GM10847 (cell line): ENCODE data around the gene DPP4.

ENCODE experiments used
- POLR2A ChIP-seq: IDR thresholded peaks from 2 replicates; pipeline ENCODE4 v1.6.1; 2011; ENCODE audit not compliant: insufficient read length; ENCODE audit errors: extremely low read depth

Gene DPP4

DNA sequence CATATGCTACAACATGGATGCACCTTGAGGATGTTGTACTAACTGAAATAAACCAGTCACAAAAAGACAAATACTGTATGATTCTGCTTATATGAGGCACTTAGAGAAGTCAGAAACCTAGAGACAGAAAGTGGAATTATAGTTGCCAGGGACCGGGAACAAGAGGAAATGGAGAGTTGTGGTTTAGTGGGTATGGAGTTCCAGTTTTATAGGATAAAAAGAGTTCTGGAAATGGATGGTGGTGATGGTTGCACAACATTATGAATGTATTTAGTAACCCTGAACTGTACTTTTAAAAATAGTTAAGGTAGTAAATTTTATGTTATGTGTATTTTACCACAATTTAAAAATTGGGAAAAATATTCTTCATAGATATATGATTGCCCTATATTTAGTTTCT lies 97.7 kb downstream of the DPP4 start:
- no peak for TF ChIP-seq POLR2A

DNA sequence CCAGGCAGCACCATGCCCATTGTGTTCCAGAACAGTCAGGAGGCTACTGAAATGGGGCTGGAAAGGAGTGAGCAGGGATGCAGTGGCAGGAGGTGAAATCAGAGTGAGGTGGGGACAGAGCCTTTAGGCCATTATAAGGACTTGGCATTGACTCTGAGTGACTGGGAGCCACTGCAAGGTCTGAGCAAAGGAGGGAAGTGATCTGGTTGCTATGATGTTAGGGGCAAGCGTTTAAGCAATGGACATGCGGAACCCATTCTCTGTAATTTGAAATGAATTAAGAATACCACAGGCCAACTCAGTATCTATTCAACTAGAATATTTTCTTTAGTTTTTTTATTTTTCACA lies 98.2 kb downstream of the DPP4 start:
- no peak for TF ChIP-seq POLR2A

DNA sequence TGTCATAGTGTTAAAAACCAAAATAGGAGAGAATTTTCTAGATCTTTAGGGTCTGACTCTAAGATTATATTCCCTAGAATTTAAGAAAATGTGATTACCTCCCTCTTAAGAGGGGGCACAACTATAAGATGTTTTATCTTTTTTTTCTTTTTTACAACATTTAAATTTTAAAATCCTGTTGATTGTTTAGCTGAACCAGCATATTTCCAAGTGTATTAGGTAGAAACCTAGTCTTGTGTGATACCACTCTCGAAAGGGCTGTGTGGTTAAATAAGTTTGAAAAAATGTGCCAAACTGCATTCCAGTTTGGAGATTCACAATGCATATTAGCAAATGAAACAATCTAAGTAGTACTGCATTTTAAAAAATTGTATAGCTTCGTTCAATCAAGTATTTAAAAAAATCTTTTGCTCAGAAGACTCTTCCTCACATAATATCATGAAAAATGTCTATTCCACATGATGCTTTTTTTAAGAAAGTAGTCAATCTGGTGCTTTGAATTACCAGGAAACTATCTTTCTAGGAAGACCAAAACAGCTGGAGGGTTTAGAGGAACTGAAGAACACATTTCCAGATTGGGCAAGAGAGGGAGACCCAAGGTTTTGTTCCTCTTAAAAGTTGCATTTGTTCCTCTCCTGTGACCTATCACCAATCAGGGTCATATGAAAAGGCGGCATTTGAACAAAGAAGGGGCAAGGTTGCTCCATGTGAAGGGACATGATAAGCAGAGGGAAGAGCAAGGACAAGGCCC lies 98.8 kb downstream of the DPP4 start:
- no peak for TF ChIP-seq POLR2A

DNA sequence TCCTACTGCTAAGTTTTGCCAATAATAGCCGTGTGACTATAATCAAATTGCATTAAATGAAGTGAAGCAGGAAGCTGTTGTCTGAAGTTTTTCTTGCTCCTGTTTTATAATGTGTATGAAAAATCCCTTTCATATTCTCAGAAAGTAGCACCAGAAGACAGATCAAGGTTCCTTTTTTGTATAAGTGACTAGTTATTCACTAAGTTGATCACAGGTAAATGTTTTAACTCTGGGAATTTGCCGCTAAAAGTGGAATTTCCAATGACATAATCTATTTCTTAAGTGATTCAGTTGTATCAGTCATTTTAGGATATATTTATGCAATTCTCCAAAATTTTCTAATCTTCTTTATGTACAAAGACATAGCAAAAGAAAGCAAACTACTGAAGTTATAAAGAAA lies 99.6 kb downstream of the DPP4 start:
- no peak for TF ChIP-seq POLR2A

DNA sequence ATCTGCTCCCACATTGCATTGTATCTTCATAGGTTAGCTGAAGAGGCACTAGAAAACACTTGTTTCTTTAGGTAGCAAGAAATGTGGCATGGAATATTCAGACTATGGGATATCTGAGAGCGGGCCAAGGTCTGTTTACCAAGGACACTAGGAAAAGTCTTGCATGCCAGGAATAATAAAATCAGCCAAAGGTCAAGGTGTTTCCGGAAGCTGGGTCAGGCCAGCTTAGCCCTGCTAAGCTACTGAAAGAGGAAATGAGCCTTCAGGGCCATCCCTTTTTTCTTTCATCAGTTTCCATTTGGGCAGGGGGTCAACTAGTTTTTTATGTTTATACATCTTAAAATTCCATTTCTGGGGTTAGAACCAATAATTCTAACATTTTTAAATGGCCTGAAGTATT lies 101.1 kb downstream of the DPP4 start:
- no peak for TF ChIP-seq POLR2A

DNA sequence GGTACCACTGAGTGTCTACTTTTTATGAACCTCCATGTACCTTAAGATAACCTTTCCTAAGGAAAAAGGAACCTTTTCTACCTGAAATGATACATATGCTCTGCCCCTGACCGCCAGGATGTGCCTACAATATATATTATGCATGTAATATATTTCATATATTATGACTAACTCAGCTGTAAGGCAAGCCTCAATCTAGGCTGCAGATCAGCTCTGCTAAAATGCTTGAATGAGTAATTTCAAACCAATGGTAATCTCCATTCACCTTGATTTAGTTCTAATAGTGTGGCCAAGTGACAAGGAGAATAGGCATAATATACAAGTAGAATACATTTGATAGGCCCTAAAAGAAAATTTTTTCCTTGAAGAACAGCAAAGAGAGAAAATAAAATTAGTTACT lies 101.8 kb downstream of the DPP4 start:
- TF ChIP-seq POLR2A, result no peak

DNA sequence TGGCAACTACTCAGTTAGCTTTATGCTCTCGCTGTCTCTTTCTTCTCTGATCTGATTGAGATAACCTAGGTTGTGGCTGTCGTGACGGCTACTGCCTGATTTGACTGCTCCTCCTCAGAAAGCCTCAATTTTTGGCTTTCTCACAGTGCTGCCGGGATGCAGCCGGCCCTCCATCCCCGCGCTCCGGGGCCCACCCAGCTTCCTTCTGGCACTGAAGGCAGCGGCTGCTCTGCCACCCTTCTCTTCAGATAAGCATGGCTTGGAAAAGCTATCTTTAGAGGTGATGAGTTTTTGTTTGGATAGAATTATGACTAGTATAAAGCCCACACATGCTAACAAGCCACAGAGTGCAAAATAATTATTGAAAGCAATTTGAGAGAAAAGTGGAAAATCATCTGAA lies 102.5 kb downstream of the DPP4 start:
- no peak for TF ChIP-seq POLR2A

DNA sequence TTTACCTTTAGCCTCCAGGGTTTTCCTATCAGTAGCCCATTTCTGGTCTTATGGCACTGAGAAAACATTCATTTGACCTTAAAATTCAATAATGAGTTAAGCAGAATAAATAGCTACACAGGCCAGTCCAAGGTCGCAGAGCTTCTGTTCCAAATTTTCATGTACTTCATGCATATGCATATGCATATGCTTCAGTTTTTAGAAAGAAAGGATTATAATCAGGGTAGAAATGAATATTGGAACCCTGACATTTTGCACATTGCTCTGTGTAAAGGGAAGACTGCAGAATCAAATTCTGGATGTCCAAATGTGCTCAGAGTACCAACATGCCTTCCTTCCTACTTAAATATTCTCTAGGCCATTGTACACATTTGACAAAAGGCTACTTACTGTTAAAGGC lies 104.9 kb downstream of the DPP4 start:
- TF ChIP-seq POLR2A, result no peak

DNA sequence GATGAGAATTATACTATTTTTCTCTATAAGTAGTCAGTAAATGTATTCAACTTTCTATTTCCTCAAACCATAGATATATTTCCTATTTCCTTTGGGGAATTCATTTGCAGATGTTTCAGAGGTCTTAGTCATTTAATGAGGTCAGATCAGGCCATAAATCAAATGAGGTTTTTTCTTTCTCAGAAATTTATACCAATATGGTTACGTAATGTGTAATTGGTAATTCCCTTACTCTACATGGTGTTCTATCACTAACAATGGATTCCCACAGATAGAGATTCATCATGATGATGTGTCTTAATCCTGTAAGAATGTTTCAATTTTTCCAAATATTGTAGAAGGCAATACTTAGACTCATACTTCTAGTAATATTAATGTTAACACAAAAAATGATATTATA lies 108.0 kb downstream of the DPP4 start:
- no peak for TF ChIP-seq POLR2A

DNA sequence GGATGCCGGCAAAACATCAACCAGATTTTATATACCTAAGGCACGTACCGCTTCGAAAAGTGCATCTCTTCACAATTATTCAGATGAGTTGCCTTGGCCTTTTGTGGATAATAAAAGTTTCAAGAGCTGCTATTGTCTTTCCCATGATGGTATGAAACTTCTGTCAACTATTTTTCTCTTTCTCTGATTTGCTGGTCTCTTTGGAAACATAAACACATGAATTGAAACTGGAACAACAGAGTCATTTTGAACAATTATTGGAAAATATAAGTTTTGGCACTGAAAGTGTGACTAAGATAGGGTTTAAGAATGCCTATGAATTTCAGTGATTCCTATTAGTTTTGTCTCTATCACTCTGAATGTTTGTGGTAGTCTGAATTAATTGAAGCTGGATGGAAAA lies 109.9 kb downstream of the DPP4 start:
- TF ChIP-seq POLR2A, result no peak

DNA sequence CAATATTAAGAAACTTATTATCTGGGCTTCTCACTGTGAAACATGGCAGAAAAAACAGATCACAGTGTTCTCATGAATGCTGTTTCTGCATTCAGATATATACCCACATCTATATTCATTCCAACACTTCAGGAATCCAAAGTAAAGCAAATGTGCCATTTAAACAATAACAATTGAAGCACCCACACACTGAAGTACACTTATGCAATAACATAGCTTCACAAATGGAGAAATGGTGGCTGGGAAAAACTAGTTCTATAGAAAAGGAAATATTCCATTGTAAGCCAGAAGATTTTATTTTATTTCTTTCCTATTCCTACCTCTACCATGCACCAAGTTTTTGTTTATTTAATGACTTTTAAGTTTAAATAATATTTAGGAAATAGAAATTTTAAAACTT lies 111.9 kb downstream of the DPP4 start:
- no peak for TF ChIP-seq POLR2A

DNA sequence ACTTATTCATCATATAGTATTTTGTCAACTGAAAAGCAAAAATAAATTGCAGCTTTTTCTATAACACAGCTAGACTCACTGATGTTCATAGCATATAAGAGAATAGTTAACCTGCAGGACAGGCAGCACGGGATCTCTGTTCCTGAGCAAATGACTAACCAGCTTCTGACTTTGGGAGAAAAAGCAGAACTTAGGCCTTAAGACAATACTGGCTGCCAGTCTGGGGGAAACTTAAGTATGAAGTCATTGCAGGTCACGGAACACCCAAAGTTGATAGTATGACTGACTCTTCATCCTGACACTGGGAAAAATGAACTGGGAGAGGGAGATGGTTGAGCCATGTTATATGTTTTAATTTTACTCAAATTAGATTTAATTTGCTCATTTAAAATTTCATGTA lies 113.0 kb downstream of the DPP4 start:
- no peak for TF ChIP-seq POLR2A

DNA sequence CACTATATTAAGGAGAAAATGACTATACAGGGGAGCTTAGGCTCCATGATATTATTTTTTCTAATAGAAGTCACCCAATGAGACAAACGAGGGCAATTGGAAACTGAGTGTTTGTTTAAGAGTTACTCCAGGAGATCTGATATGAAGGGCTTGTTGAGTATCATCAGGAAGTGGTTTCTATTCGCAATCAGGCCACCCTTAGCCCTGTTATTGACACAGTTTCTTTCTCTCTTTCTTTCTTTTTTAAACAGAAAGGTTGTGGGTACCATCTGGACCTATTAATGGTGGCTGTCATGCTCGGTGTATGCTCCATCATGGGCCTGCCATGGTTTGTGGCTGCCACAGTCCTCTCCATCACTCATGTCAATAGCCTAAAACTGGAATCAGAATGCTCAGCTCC lies 117.3 kb downstream of the DPP4 start:
- TF ChIP-seq POLR2A, result no peak

DNA sequence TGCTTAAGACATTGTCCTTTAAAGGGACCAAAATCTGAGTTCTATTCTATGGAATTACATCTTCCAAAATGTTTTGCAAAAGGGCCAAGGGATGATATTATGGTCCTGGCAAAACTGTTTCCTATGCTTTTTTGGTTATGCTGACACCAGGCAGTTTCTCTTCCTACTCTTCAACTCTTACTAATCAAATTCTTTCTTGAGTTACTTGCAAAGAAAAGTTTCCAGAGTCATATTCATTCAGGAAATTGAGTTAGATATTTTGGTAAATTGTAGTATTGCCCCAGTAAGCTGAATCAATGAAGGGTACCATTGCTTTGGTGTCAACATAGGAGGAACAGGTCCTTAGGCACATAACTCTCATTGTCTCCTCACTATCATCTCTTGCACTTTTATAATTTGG lies 118.8 kb downstream of the DPP4 start:
- TF ChIP-seq POLR2A, result no peak

DNA sequence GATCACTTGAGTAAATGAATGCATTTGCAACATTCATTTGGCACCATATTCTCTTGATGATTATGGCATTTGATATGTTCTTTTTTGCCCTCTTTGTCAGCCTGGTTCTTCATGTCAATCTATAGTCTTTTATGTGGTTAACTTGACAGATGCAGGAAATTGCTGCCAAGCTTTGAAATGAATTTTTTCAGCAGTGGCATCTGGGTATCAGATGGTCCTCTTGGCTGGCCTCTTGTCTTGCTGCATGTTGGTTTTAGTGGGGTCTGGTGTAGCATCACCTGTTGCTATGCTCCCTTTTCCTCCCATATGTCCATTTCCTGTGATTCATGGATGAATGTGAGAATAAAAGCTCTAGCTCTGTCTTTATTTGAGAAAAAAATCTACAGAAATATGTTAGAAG lies 119.9 kb downstream of the DPP4 start:
- TF ChIP-seq POLR2A, result no peak

DNA sequence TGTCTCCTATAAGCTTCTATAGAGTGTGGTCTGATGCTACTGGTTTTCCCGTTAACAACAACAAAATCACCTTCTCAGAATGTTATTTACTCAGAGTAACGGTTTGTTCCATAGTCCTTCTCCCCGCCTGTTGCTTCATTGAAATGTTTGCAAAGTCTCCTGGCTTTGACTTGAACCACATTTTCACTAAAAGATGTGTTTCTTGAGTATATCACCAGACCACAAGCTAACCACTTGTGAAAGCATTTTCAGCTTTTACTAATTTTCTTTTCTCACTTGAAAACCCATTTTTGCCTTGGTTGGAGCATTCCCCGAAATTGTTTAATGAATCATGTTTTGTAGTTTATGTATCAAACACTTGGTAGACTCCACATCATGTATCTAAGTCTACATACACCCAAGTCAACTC lies 121.2 kb downstream of the DPP4 start:
- no peak for TF ChIP-seq POLR2A

DNA sequence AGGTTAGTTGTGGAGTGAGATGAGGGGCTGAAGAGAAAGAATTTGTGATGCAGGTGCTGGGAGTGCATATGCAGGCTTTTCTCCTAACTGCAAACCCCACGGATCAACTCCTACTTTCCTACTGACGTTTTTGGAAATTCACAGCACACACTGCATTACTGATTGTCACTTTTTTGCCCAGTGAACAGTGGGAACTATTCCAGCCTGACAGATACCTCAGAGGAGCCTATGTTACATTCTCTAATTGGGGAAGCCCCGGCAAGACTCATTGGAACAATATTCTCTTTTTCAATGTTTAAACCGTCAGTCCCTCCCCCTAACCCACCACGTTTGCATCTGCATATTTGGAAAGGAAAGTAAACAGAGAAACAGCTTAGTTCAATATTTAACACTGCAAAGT lies 126.2 kb downstream of the DPP4 start:
- no peak for TF ChIP-seq POLR2A

DNA sequence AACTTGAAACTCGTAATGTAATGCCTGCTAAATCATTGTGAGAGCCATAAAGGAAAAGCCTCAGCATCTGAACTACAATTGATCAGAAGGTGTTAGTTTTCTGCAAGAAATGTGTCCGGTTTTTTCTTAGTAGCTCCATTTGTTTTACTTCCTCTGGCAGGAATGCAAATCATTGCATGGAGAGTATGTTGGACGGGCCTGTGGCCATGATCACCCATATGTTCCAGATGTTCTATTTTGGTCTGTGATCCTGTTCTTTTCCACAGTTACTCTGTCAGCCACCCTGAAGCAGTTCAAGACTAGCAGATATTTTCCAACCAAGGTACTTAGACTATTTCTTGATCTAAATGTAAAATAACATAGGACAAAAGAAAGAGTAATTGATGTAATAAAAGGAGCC lies 126.6 kb downstream of the DPP4 start:
- TF ChIP-seq POLR2A, result no peak
